Measurements from ENCODE around the gene ZFP37.
"Not testable (repeated sequence)": the region's sequence is repeated elsewhere in the genome, so short reads cannot be mapped to it uniquely, and the experiment has no call there.

The ZFP37 gene

GRCh38 chr9:113056191-113057106 is at the start of gene ZFP37:
Gene ZFP37 (minus strand): TSS chr9:113056724. CDS start chr9:113056688, 36 bp downstream.
- TF ChIP-seq CTCF (IDR thresholded peaks at IDR 0.05; ENCODE audit: control insufficient read depth, insufficient read depth, low read depth, low read length, missing control alignments) = no peak
- peak; percentile 91 for DNase-seq (ENCODE audit: low read depth)
- H3K4me3 ChIP-seq (ENCODE audit: control insufficient read depth, low read depth, low read length) = peak within 1 kb of the TSS; percentile 95

GRCh38 chr9:113105345-113105744 is 48.8 kb upstream of the ZFP37 start:
- DNase-seq (ENCODE audit: low read depth); H3K4me3 ChIP-seq (ENCODE audit: control insufficient read depth, low read depth, low read length): not testable (repeated sequence)

GRCh38 chr9:113095561-113095960 is 39.0 kb upstream of the ZFP37 start:
- no peak overlapping the region for H3K4me3 ChIP-seq (ENCODE audit: control insufficient read depth, low read depth, low read length)
- DNase-seq (ENCODE audit: low read depth) = no peak
- no peak for TF ChIP-seq CTCF (IDR thresholded peaks at IDR 0.05; ENCODE audit: control insufficient read depth, insufficient read depth, low read depth, low read length, missing control alignments)

- not testable (repeated sequence) for H3K4me3 ChIP-seq (ENCODE audit: control insufficient read depth, low read depth, low read length); DNase-seq (ENCODE audit: low read depth)
Observed at GRCh38 chr9:113089924-113090323, 33.4 kb upstream of the ZFP37 start.

- not testable (repeated sequence) for DNase-seq (ENCODE audit: low read depth); H3K4me3 ChIP-seq (ENCODE audit: control insufficient read depth, low read depth, low read length)
Observed at GRCh38 chr9:113089143-113089505, 32.6 kb upstream of the ZFP37 start.

GRCh38 chr9:113088456-113089142 is 32.1 kb upstream of the ZFP37 start:
- H3K4me3 ChIP-seq (ENCODE audit: control insufficient read depth, low read depth, low read length); DNase-seq (ENCODE audit: low read depth): not testable (repeated sequence)

DNA sequence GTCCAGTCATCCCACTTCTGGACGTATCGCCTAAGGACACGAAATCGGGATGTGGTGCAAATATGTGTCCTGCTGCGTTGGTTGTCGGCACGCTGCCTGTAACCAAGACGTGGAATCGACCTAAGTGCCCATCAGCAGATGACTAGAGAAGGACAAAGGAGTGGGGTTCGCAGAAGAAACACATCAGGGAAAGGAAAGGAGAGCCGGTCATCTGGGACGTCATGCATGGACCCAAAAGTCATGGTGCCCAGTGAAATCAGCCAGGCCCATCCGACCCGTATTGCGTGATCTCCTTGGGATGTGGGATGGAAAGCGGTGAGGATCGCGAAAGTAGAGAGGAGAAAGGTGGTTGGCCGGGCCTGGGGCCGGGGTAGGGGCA is 6.4 kb upstream of the ZFP37 start:
- DNase-seq (ENCODE audit: low read depth); H3K4me3 ChIP-seq (ENCODE audit: control insufficient read depth, low read depth, low read length): not testable (repeated sequence)

DNA sequence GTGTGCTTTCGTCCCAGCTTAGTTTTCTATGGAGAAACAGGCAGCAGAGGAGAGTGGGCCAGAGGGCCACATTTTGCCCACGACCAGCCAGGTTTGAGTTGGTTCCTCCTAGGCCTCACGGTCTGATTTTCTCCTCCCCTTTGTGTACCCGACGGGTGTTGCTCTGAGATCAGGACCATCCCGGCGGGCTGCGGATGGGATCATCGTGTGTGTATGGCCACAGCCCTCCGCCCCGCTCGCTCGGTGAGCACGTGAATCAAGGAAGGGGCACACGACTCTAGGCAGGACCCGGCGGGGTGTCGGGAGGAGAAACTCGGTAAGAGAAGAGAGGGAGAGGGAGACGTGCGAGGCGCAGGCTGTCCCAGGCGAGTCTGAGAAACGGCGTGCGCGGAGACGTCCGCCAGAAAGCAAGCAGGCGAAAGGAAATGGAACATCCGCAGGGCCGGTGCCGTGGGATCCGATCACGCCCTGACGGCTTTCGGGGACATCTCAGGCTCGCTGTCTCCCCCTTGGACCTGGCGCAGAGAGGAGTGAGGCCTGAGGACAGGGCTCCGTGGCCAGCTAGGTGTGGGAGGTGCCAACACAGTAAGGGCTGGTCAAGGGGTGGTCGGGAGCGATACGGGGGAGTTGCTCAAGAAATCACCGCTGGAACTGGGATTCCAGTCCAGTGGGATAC is 5.9 kb upstream of the ZFP37 start:
- not testable (repeated sequence) for H3K4me3 ChIP-seq (ENCODE audit: control insufficient read depth, low read depth, low read length); DNase-seq (ENCODE audit: low read depth)

DNA sequence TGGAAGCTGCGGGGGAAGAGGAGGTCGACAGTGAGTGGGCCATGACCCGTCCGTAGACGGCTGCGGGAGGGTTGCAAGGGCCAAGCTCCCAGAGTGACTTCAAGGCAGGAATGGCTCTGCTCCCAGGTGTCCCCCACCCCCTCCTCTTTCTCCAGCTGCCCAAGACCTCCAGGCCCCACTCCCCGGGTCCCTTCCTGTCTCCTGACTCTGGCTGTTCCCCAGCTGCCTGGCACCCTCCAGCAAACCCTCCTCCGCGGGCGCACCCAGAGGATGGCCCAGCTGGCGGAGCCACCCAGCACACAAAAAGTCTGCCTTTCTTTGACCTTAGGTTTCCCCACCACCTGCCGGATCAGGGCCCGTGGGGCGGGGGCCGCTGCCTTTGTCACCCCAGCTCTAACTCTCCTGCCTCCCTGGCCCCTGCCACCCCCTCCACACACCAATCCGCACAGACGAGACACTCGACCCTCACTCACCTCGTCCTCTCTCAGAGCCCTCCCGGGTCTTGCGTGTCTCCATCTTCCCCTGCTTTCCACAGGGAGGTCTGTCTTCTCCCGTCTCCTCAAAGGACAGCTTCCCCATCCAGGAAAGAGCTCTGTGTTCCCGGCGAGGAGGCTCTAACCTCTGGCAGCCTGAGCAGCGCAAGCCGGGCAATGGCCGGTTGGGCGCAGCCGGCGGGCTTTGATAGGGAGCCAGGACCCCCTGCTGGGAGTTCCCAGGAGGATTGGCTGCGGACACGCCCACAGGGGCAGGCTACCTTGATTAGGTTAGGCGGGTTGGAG is 4.7 kb upstream of the ZFP37 start:
- not testable (repeated sequence) for H3K4me3 ChIP-seq (ENCODE audit: control insufficient read depth, low read depth, low read length); DNase-seq (ENCODE audit: low read depth)

DNA sequence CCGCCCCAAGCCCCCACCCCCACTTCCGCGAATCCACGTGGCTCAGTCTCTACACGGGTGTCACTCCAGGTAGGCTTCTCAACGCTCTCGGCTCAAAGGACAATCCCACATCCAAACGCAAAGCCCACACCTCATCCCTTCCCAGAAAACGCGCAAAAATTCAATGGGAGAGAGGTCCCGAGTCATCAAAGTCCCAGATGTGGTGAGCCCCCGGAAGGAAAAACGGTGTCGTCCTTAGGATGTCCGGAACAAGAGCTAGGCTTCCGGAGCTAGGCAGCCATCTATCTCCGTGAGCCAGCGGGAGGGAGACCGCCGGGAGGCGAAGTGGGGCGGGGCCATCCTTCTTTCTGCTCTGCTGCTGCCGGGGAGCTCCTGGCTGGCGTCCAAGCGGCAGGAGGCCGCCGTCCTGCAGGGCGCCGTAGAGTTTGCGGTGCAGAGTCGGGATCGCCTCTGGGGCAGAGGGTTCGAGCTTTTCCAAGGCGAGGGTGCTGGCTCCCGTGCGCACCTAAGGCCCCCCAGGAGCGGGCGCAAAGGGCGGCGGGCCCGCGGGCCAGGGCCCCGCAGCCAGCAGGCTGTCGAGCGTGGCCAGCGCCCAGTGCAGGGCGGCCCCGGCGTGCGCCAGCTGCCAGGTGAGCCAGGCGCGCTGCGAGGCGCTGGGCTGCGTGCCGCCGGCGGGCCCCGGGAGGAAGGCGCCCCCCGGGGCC is 3.2 kb upstream of the ZFP37 start:
- DNase-seq (ENCODE audit: low read depth); H3K4me3 ChIP-seq (ENCODE audit: control insufficient read depth, low read depth, low read length): not testable (repeated sequence)
